Measurements from ENCODE around the gene PKD2L1.
A peak's percentile ranks its signal among the peaks of the same experiment; 100 is the strongest.

DNA sequence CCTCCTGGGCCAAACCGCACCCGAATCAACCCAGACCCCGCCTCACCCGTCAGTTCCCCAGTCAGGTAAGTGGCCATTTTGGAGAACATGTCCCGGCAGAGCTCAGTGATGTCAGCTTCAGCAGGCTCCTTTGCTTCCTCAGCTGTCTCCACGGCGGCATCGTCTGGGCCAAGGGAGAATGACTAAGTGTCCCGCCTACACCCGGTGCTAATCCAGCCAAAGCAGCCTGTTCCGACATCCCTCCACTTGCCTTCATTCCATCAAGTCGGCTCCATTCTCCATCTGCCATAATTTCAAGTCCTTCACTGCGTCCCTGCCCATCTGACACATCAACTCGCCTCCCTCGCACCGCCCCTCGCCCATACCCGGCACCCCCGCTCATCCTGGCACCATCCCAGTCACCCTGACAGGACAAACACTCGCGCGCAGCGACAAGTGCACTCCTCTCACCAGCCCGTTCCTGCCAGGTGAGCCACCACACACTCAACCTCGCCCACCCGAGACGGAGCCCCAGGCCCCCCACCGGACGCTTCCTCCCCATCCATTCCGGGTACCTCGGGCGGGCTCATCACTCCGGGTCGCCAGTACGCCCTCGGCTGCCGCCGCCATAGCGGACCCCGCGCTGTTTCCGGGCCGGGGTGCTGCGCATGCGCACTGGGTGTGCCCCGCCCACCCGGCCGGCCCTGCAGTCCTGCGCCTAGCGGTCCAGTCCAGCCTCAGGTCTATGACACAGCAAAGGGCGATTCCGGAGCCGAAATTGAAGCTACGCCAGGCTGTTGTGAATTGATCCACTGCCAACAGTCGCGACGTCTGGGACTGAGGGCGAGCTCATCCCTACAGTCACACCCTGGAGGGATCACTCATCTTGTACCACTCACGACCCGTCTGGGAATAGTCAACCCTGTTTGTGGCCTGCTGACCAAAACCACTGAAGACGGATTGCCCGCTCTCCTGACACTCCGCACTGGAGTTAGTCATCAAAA is 43.7 kb downstream of the PKD2L1 start, which contains the start of gene BLOC1S2:
- TF ChIP-seq, protein P1, sequence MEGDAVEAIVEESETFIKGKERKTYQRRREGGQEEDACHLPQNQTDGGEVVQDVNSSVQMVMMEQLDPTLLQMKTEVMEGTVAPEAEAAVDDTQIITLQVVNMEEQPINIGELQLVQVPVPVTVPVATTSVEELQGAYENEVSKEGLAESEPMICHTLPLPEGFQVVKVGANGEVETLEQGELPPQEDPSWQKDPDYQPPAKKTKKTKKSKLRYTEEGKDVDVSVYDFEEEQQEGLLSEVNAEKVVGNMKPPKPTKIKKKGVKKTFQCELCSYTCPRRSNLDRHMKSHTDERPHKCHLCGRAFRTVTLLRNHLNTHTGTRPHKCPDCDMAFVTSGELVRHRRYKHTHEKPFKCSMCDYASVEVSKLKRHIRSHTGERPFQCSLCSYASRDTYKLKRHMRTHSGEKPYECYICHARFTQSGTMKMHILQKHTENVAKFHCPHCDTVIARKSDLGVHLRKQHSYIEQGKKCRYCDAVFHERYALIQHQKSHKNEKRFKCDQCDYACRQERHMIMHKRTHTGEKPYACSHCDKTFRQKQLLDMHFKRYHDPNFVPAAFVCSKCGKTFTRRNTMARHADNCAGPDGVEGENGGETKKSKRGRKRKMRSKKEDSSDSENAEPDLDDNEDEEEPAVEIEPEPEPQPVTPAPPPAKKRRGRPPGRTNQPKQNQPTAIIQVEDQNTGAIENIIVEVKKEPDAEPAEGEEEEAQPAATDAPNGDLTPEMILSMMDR (IDR thresholded peaks at IDR 0.05; ENCODE audit: poor library complexity, severe bottlenecking): no peak
- TF ChIP-seq POLR2AphosphoS5 (IDR thresholded peaks at IDR 0.05): peak; percentile 95
- TF ChIP-seq, protein P2, sequence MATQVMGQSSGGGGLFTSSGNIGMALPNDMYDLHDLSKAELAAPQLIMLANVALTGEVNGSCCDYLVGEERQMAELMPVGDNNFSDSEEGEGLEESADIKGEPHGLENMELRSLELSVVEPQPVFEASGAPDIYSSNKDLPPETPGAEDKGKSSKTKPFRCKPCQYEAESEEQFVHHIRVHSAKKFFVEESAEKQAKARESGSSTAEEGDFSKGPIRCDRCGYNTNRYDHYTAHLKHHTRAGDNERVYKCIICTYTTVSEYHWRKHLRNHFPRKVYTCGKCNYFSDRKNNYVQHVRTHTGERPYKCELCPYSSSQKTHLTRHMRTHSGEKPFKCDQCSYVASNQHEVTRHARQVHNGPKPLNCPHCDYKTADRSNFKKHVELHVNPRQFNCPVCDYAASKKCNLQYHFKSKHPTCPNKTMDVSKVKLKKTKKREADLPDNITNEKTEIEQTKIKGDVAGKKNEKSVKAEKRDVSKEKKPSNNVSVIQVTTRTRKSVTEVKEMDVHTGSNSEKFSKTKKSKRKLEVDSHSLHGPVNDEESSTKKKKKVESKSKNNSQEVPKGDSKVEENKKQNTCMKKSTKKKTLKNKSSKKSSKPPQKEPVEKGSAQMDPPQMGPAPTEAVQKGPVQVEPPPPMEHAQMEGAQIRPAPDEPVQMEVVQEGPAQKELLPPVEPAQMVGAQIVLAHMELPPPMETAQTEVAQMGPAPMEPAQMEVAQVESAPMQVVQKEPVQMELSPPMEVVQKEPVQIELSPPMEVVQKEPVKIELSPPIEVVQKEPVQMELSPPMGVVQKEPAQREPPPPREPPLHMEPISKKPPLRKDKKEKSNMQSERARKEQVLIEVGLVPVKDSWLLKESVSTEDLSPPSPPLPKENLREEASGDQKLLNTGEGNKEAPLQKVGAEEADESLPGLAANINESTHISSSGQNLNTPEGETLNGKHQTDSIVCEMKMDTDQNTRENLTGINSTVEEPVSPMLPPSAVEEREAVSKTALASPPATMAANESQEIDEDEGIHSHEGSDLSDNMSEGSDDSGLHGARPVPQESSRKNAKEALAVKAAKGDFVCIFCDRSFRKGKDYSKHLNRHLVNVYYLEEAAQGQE (IDR thresholded peaks at IDR 0.05; ENCODE audit: borderline replicate concordance): peak; percentile 93
- no peak for TF ChIP-seq EZH2 (IDR thresholded peaks at IDR 0.05; ENCODE audit: borderline replicate concordance, insufficient read depth, low read length, poor library complexity, severe bottlenecking)
- peak; percentile 63 for TF ChIP-seq EP300 (conservative IDR thresholded peaks at IDR 0.05; ENCODE audit: poor library complexity, severe bottlenecking)
- peak; percentile 94 for TF ChIP-seq TAF1 (IDR thresholded peaks at IDR 0.05; ENCODE audit: low read depth)
- TF ChIP-seq MXI1 (conservative IDR thresholded peaks at IDR 0.05; ENCODE audit: poor library complexity, severe bottlenecking): peak; percentile 72
